GM12878 (cell line): ENCODE data around the gene TCEA2. TPM values are rescaled to one million over a fixed set of nuclear protein-coding genes. Genes with fewer than 3 reads are reported as not detected.

Experiments used
- ATAC-seq: fragments of 200-7000 bp; cut with Tn5 transposase; 3 replicates; pipeline ENCODE4 v1.9.1; 2020; ENCODE audit warnings: mild to moderate bottlenecking, moderate library complexity
- BruUV-seq: library from RNA; stranded (reverse); fragments of 400-500 nt; replicated peaks from 2 replicates; lab custom pipeline; 2021; lab: Mats Ljungman, UMichigan
- CTCF ChIA-PET: fragments of 300-600 bp; sonication (Branson Sonifier 250); formaldehyde crosslinking; extraction: SDS; loops from one replicate; lab custom pipeline; 2021; ENCODE audit warnings: inconsistent platforms; lab: Yijun Ruan, JAX
- POLR2A ChIA-PET: fragments of 350-600 bp; formaldehyde crosslinking; extraction: SDS; loops from one replicate; lab custom pipeline; 2021; ENCODE audit warnings: inconsistent platforms; lab: Charles Lee
- RAD21 ChIA-PET: fragments of 300-600 bp; sonication (Branson Sonifier 250); formaldehyde crosslinking; loops from one replicate; lab custom pipeline; 2023; ENCODE audit warnings: antibody characterized with exemption; ENCODE audit not compliant: unreplicated experiment; lab: Charles Lee
- SMC1A ChIA-PET: fragments of 300-600 bp; sonication (Branson Sonifier 250); formaldehyde crosslinking; loops from one replicate; lab custom pipeline; 2023; ENCODE audit not compliant: unreplicated experiment, uncharacterized antibody; lab: Charles Lee
- DNase-seq: peaks from one replicate; pipeline ENCODE4 v3.0.0-alpha.2; 2011; ENCODE audit warnings: low read depth, low spot score
- FAIRE-seq: peaks from 3 replicates; lab custom pipeline; 2011; peaks lifted over from hg19 to GRCh38; lab: Jason Lieb, UNC
- H2AFZ ChIP-seq: 2 replicates; pipeline ENCODE4 v1.6.0; 2011; ENCODE audit warnings: low read depth, low read length, control low read depth; ENCODE audit not compliant: control insufficient read depth
- H3K27ac ChIP-seq: 2 replicates; pipeline ENCODE4 v1.5.1; 2011; ENCODE audit warnings: control low read depth; ENCODE audit not compliant: control insufficient read depth, insufficient read depth
- H3K27me3 ChIP-seq, 2 experiments: replicated peaks in 1 of 2; 2 replicates each; pipeline versions ENCODE4 v1.6.0 to v1.6.1; 2011; ENCODE audit warnings: low read length in 1 of 2; ENCODE audit not compliant: control insufficient read depth in 2 of 2, insufficient read depth in 2 of 2
- H3K36me3 ChIP-seq, 2 experiments: 2 replicates each; pipeline ENCODE4 v1.5.1; 2011; ENCODE audit warnings: low read length in 1 of 2; ENCODE audit not compliant: control insufficient read depth in 2 of 2, insufficient read depth in 2 of 2
- H3K4me1 ChIP-seq: 2 replicates; pipeline ENCODE4 v1.6.1; 2011; ENCODE audit warnings: mild to moderate bottlenecking, low read length, moderate library complexity, mixed read lengths; ENCODE audit not compliant: control insufficient read depth, insufficient read depth
- H3K4me2 ChIP-seq: 2 replicates; pipeline ENCODE4 v1.6.0; 2011; ENCODE audit warnings: control low read depth; ENCODE audit not compliant: control insufficient read depth, insufficient read depth
- H3K4me3 ChIP-seq: fragments of 200-600 bp; sonication (generic); 2 replicates; pipeline ENCODE4 v1.5.1; 2016
- H3K79me2 ChIP-seq: 2 replicates; pipeline ENCODE4 v1.6.0; 2011; ENCODE audit warnings: low read length; ENCODE audit not compliant: control insufficient read depth, insufficient read depth
- H3K9ac ChIP-seq: 2 replicates; pipeline ENCODE4 v1.8.0; 2011; ENCODE audit warnings: low read length, control low read depth, mixed read lengths; ENCODE audit not compliant: control insufficient read depth, insufficient read depth
- H3K9me3 ChIP-seq: replicated peaks from 3 replicates; pipeline ENCODE4 v1.5.1; 2011; ENCODE audit warnings: mild to moderate bottlenecking, low read length; ENCODE audit not compliant: control insufficient read depth, insufficient read depth
- H4K20me1 ChIP-seq: 2 replicates; pipeline ENCODE4 v1.6.0; 2011; ENCODE audit not compliant: control insufficient read depth, insufficient read depth
- FOXK2 ChIP-seq: fragments of 450-650 bp; IDR thresholded peaks from 2 replicates; pipeline ENCODE4 v1.6.1; 2017; ENCODE audit warnings: mild to moderate bottlenecking, moderate library complexity
- LARP7 ChIP-seq: fragments of 450-650 bp; IDR thresholded peaks from 2 replicates; pipeline ENCODE4 v1.6.1; 2017; ENCODE audit warnings: mild to moderate bottlenecking
- MEF2A ChIP-seq: IDR thresholded peaks from 2 replicates; pipeline ENCODE4 v1.6.1; 2011; ENCODE audit warnings: low read depth, mild to moderate bottlenecking, low read length, moderate library complexity; ENCODE audit not compliant: insufficient read depth
- NFIC ChIP-seq: IDR thresholded peaks from 2 replicates; pipeline ENCODE4 v1.6.1; 2012; ENCODE audit warnings: low read depth, mild to moderate bottlenecking, inconsistent platforms, low read length, moderate library complexity
- NFYB ChIP-seq: IDR thresholded peaks from 2 replicates; pipeline ENCODE4 v1.6.1; 2011; ENCODE audit warnings: low read depth, mild to moderate bottlenecking, low read length, improper control_type of control experiment, moderate library complexity; ENCODE audit not compliant: insufficient read depth
- POLR2A ChIP-seq: IDR thresholded peaks from 2 replicates; pipeline ENCODE4 v1.6.1; 2011; ENCODE audit warnings: low read depth, mild to moderate bottlenecking, low read length
- POLR2AphosphoS2 ChIP-seq: IDR thresholded peaks from 2 replicates; pipeline ENCODE4 v1.6.1; 2011; ENCODE audit warnings: low read depth, mild to moderate bottlenecking, low read length, improper control_type of control experiment, moderate library complexity
- SP1 ChIP-seq: IDR thresholded peaks from one replicate; pipeline ENCODE4 v1.6.1; 2011; ENCODE audit warnings: low read depth, low read length
- SREBF1 ChIP-seq: IDR thresholded peaks from 2 replicates; pipeline ENCODE4 v1.6.1; 2012; ENCODE audit warnings: mild to moderate bottlenecking, low read length
- TAF1 ChIP-seq: IDR thresholded peaks from 2 replicates; pipeline ENCODE4 v1.6.1; 2011; ENCODE audit warnings: mild to moderate bottlenecking, low read depth, low read length, borderline replicate concordance
- YBX1 ChIP-seq: fragments of 450-650 bp; IDR thresholded peaks from 2 replicates; pipeline ENCODE4 v1.6.1; 2016; ENCODE audit warnings: antibody characterized with exemption
- ZNF384 ChIP-seq: IDR thresholded peaks from 2 replicates; pipeline ENCODE4 v1.6.1; 2012; ENCODE audit warnings: low read depth, mild to moderate bottlenecking, low read length, improper control_type of control experiment, borderline replicate concordance
- WGBS: methylation state at CpG from one replicate; pipeline ENCODE4 v1.1.6; 2016; ENCODE audit warnings: low lambda C conversion rate; ENCODE audit not compliant: insufficient replicate concordance, insufficient coverage; ENCODE audit errors: missing lambda C conversion rate; 5-methylcytosine and 5-hydroxymethylcytosine counted together
- in situ Hi-C: fragments of 300-500 bp; cut with MboI; formaldehyde crosslinking; loops from 9 replicates; pipeline ENCODE4 v1.14.3; 2018; ENCODE audit warnings: mixed read lengths
- intact Hi-C: fragments of 100-400 bp; cut with micrococcal nuclease; formaldehyde crosslinking; loops from one replicate; pipeline ENCODE4 v1.14.2; 2022; ENCODE audit not compliant: unreplicated experiment
- polyA plus RNA-seq, 11 experiments: library from polyadenylated mRNA; depleted of rRNA in 4 of 11; unstranded in 6 of 11; stranded (reverse) in 5 of 11; fragments of >200 nt; fragmentation: Nextera tagmentation in 4 of 11; fragmentation: Illumina TruSeq in 1 of 11; extraction: Ambion mirVana in 4 of 11; extraction: Trizol in 1 of 11; gene quantifications; 1 replicate in 1 of 11; 2 replicates in 10 of 11; pipeline versions ENCODE4 v1.2.1 to v1.2.3, GENCODE V29; 2011 to 2016; ENCODE audit warnings: inconsistent platforms in 2 of 11, missing spikeins in 2 of 11, low read depth in 1 of 11
- total RNA-seq, 4 experiments: library from RNA; depleted of rRNA in 3 of 4; stranded (reverse); fragments of >200 nt in 3 of 4; fragmentation: Illumina TruSeq in 1 of 4; extraction: Trizol in 1 of 4; gene quantifications; 2 replicates each; pipeline versions ENCODE4 v1.2.1 to v1.2.3, GENCODE V29; 2013 to 2021
- TF ChIP-seq, protein P1 (sequence below): fragments of 450-650 bp; IDR thresholded peaks from 2 replicates; pipeline ENCODE4 v1.6.1; 2017; ENCODE audit warnings: mild to moderate bottlenecking
- TF ChIP-seq, protein P2 (sequence below): fragments of 450-650 bp; IDR thresholded peaks from 2 replicates; pipeline ENCODE4 v1.6.1; 2018; ENCODE audit warnings: borderline replicate concordance, mild to moderate bottlenecking; ENCODE audit not compliant: partially characterized antibody
- TF ChIP-seq, protein P3 (sequence below): fragments of 450-650 bp; IDR thresholded peaks from 2 replicates; pipeline ENCODE4 v1.6.1; 2017; ENCODE audit warnings: borderline replicate concordance

TCEA2 gene
- total and polyA plus RNA-seq, 10 of the 15 experiments (the other 5 are each of a cell fraction or from before 2014, with no cell fraction given), result 3.4 to 42.5 (median 13.3) TPM

DNA sequence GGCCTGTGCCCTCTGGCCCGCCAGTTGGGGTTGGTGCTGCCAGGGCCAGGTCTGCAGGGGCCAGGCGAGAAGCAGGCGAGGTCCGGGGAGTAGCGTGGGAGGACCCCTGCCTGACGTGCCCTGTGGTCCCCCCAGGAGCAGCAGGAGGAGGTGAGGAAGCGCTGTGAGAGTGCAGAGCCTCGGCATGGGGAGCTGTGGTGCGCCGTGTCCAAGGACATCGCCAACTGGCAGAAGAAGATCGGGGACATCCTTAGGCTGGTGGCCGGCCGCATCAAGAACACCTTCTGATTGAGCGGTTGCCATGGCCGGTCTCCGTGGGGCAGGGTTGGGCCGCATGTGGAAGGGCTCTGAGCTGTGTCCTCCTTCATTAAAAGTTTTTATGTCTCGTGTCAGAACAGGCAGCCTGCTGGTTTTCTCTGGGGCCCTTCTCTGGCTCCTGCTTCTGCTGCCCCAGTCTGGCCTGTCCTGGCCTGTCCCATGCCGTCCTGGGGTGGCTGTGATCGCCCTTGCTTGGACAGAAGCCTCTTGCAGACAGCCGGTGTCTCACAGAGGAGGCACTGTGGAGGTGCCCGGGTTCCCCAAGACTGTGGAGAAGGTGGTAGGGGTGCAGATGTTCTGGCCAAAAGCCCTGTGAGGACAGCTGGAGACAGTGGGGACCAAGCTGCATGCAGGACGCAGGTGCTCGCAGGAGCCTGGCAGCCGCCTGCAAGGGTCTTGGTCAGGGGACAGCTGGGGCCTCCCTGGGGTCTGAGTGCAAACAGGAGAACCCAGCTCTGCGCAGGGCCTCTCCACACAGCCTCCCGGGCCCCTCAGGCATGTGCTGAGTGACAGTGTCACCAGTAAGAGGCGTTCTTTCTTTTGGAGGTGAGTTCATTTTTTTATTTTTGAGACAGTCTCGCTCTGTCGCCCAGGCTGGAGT lies 30.0 kb upstream of the TCEA2 start:
- H3K4me2 ChIP-seq, result no peak overlapping the region
- FAIRE-seq (no peak), ATAC-seq (no peak), DNase-seq (no peak)
- TF ChIP-seq YBX1 (no peak), SP1 (no peak), TAF1 (no peak), ZNF384 (no peak), NFYB (no peak), MEF2A (no peak), LARP7 (no peak), FOXK2 (no peak), NFIC (no peak), POLR2A (0 out of 2 replicates have a peak, but pooled peaks have one; percentile 20), SREBF1 (no peak), POLR2AphosphoS2 (peak; percentile 23; the same call in 1 of the 2 replicates)
- TF ChIP-seq, protein P1, sequence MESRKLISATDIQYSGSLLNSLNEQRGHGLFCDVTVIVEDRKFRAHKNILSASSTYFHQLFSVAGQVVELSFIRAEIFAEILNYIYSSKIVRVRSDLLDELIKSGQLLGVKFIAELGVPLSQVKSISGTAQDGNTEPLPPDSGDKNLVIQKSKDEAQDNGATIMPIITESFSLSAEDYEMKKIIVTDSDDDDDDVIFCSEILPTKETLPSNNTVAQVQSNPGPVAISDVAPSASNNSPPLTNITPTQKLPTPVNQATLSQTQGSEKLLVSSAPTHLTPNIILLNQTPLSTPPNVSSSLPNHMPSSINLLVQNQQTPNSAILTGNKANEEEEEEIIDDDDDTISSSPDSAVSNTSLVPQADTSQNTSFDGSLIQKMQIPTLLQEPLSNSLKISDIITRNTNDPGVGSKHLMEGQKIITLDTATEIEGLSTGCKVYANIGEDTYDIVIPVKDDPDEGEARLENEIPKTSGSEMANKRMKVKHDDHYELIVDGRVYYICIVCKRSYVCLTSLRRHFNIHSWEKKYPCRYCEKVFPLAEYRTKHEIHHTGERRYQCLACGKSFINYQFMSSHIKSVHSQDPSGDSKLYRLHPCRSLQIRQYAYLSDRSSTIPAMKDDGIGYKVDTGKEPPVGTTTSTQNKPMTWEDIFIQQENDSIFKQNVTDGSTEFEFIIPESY, result no peak
- TF ChIP-seq, protein P2, sequence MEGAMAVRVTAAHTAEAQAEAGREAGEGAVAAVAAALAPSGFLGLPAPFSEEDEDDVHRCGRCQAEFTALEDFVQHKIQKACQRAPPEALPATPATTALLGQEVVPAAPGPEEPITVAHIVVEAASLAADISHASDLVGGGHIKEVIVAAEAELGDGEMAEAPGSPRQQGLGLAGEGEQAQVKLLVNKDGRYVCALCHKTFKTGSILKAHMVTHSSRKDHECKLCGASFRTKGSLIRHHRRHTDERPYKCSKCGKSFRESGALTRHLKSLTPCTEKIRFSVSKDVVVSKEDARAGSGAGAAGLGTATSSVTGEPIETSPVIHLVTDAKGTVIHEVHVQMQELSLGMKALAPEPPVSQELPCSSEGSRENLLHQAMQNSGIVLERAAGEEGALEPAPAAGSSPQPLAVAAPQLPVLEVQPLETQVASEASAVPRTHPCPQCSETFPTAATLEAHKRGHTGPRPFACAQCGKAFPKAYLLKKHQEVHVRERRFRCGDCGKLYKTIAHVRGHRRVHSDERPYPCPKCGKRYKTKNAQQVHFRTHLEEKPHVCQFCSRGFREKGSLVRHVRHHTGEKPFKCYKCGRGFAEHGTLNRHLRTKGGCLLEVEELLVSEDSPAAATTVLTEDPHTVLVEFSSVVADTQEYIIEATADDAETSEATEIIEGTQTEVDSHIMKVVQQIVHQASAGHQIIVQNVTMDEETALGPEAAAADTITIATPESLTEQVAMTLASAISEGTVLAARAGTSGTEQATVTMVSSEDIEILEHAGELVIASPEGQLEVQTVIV, result no peak
- TF ChIP-seq, protein P3, sequence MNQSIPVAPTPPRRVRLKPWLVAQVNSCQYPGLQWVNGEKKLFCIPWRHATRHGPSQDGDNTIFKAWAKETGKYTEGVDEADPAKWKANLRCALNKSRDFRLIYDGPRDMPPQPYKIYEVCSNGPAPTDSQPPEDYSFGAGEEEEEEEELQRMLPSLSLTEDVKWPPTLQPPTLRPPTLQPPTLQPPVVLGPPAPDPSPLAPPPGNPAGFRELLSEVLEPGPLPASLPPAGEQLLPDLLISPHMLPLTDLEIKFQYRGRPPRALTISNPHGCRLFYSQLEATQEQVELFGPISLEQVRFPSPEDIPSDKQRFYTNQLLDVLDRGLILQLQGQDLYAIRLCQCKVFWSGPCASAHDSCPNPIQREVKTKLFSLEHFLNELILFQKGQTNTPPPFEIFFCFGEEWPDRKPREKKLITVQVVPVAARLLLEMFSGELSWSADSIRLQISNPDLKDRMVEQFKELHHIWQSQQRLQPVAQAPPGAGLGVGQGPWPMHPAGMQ, result no peak
- ChIA-PET CTCF (no interaction called here), RAD21 (no interaction called here), SMC1A (no interaction called here), POLR2A (interaction anchor here (1.6 kb wide), 1 partner anchor 53 kb away, joined by 8 read pairs; the partner anchor contains the start of genes PRPF6 and SAMD10)
- no peak overlapping the region for H3K4me3 ChIP-seq
- no peak overlapping the region for H3K9ac ChIP-seq
- no peak overlapping the region for H2AFZ ChIP-seq
- no peak overlapping the region for H3K27ac ChIP-seq
- no peaks in the 10 kb centered on the region for H4K20me1 ChIP-seq
- in situ Hi-C loops, result no loop called here
- 97% methylated on average over 30 of the region's 31 CpGs for WGBS
- BruUV-seq, result no TSS peak
- H3K36me3 ChIP-seq, result peaks cover 20 to 30% of the 10 kb centered on the region in 2 experiments; a peak in 3 of 4 replicates
- intact Hi-C loops, result no loop called here
- H3K9me3 ChIP-seq, result no peaks in the 10 kb centered on the region
- H3K27me3 ChIP-seq, result no peaks in the 10 kb centered on the region
- H3K4me1 ChIP-seq, result peaks cover 37% of the 10 kb centered on the region
- H3K79me2 ChIP-seq, result no peaks in the 10 kb centered on the region; the same call in none of the 2 replicates
